Activated T-helper 9 cell treated with anti-CD3 and anti-CD28 coated beads, Interleukin-2, amount 50 U/mL, for 16 hours (primary cell): Measurements from ENCODE around the gene GPHN.
"Not testable (repeated sequence)": the region's sequence is repeated elsewhere in the genome, so short reads cannot be mapped to it uniquely, and the experiment has no call there.

Source experiments
- DNase-seq: peaks from one replicate; pipeline ENCODE4 v3.0.0-alpha.2; 2020; ENCODE audit warnings: low read depth

Gene GPHN

GRCh38 chr14:66662374-66662773 is 154.4 kb downstream of the GPHN start:
- DNase-seq, result no peak

- DNase-seq, result no peak
Measured at GRCh38 chr14:66677780-66678179, 169.8 kb downstream of the GPHN start.

GRCh38 chr14:66680216-66680615 is 172.3 kb downstream of the GPHN start:
- DNase-seq, result no peak

- no peak for DNase-seq
Measured at GRCh38 chr14:66696326-66696725, 188.4 kb downstream of the GPHN start.

- no peak for DNase-seq
Measured at GRCh38 chr14:66698503-66698902, 190.6 kb downstream of the GPHN start.

GRCh38 chr14:66701813-66702212 is 193.9 kb downstream of the GPHN start:
- no peak for DNase-seq

GRCh38 chr14:66708267-66708666 is 200.3 kb downstream of the GPHN start:
- no peak for DNase-seq

- no peak for DNase-seq
Measured at GRCh38 chr14:66709291-66709690, 201.3 kb downstream of the GPHN start.

GRCh38 chr14:66714291-66714690 is 206.3 kb downstream of the GPHN start:
- DNase-seq, result not testable (repeated sequence)

GRCh38 chr14:66715313-66715712 is 207.4 kb downstream of the GPHN start:
- DNase-seq, result not testable (repeated sequence)

GRCh38 chr14:66716227-66716626 is 208.3 kb downstream of the GPHN start:
- DNase-seq, result no peak

- DNase-seq, result no peak
Measured at GRCh38 chr14:66717561-66718140, 209.7 kb downstream of the GPHN start.

- DNase-seq, result no peak
Measured at GRCh38 chr14:66724996-66725395, 217.0 kb downstream of the GPHN start.

GRCh38 chr14:66731298-66731697 is 223.4 kb downstream of the GPHN start:
- DNase-seq, result not testable (repeated sequence)

- DNase-seq, result no peak
Measured at GRCh38 chr14:66735853-66736252, 227.9 kb downstream of the GPHN start.

GRCh38 chr14:66739826-66740225 is 231.9 kb downstream of the GPHN start:
- DNase-seq, result no peak

GRCh38 chr14:66745078-66745477 is 237.1 kb downstream of the GPHN start:
- no peak for DNase-seq

- DNase-seq, result no peak
Measured at GRCh38 chr14:66746316-66747006, 238.5 kb downstream of the GPHN start.

- DNase-seq, result no peak
Measured at GRCh38 chr14:66752109-66752508, 244.2 kb downstream of the GPHN start.

GRCh38 chr14:66758031-66758613 is 250.2 kb downstream of the GPHN start:
- no peak for DNase-seq

- DNase-seq, result no peak
Measured at GRCh38 chr14:66772146-66772545, 264.2 kb downstream of the GPHN start.

- no peak for DNase-seq
Measured at GRCh38 chr14:66782853-66783252, 274.9 kb downstream of the GPHN start.

GRCh38 chr14:66790101-66790500 is 282.2 kb downstream of the GPHN start:
- no peak for DNase-seq

GRCh38 chr14:66802962-66803361 is 295.0 kb downstream of the GPHN start:
- no peak for DNase-seq
